ENCODE data around the gene GGN. TPM values are rescaled to one million over a fixed set of nuclear protein-coding genes. Genes with fewer than 3 reads are reported as not detected.

GGN gene
- polyA plus RNA-seq, 5 donors = 0.06 to 0.79 (median 0.51) TPM; not detected in 1

Other genes with a start within 250 kb of the GGN start
- 1 to 10 TPM; 2.0 to 5.3 (median 3.4) TPM for gene DPF1, start 163.8 kb downstream of the GGN start, polyA plus RNA-seq (ENCODE audit: insufficient read depth in 1 of 5, insufficient read length in 5 of 5, low replicate concordance in 1 of 5)
- gene PPP1R14A, start 131.7 kb downstream of the GGN start, polyA plus RNA-seq (ENCODE audit: insufficient read depth in 1 of 5, insufficient read length in 5 of 5, low replicate concordance in 1 of 5) = 10 to 100 TPM; 20.6 to 68.4 (median 29.8) TPM
- gene SPINT2, start 123.5 kb downstream of the GGN start, polyA plus RNA-seq (ENCODE audit: insufficient read depth in 1 of 5, insufficient read length in 5 of 5, low replicate concordance in 1 of 5) = 100 to 1,000 TPM; 188 to 276 (median 227) TPM
- 10 to 100 TPM; 13.1 to 39.2 (median 18.5) TPM for gene C19orf33, start 83.8 kb downstream of the GGN start, polyA plus RNA-seq (ENCODE audit: insufficient read depth in 1 of 5, insufficient read length in 5 of 5, low replicate concordance in 1 of 5)
- 10 to 100 TPM; 24.0 to 49.7 (median 31.4) TPM for gene YIF1B, start 72.1 kb downstream of the GGN start, polyA plus RNA-seq (ENCODE audit: insufficient read depth in 1 of 5, insufficient read length in 5 of 5, low replicate concordance in 1 of 5)
- gene KCNK6, start 68.2 kb downstream of the GGN start, polyA plus RNA-seq (ENCODE audit: insufficient read depth in 1 of 5, insufficient read length in 5 of 5, low replicate concordance in 1 of 5) = 1 to 10 TPM; 3.9 to 5.8 (median 4.3) TPM
- 10 to 100 TPM in 1 of 5 donors, 1 to 10 TPM in 4; 4.9 to 11.7 (median 7.0) TPM for gene CATSPERG, start 52.2 kb downstream of the GGN start, polyA plus RNA-seq (ENCODE audit: insufficient read depth in 1 of 5, insufficient read length in 5 of 5, low replicate concordance in 1 of 5)
- 100 to 1,000 TPM; 116 to 163 (median 134) TPM for gene PSMD8, start 13.5 kb downstream of the GGN start, polyA plus RNA-seq (ENCODE audit: insufficient read depth in 1 of 5, insufficient read length in 5 of 5, low replicate concordance in 1 of 5)
- gene SPRED3, start 663 bp upstream of the GGN start, polyA plus RNA-seq (ENCODE audit: insufficient read depth in 1 of 5, insufficient read length in 5 of 5, low replicate concordance in 1 of 5) = under 1 TPM; 0.19 to 0.67 (median 0.41) TPM
- 10 to 100 TPM; 15.1 to 22.6 (median 19.1) TPM for gene FAM98C, start 15.1 kb upstream of the GGN start, polyA plus RNA-seq (ENCODE audit: insufficient read depth in 1 of 5, insufficient read length in 5 of 5, low replicate concordance in 1 of 5)
- 1 to 10 TPM; 1.7 to 3.4 (median 2.3) TPM for gene RASGRP4, start 38.2 kb upstream of the GGN start, polyA plus RNA-seq (ENCODE audit: insufficient read depth in 1 of 5, insufficient read length in 5 of 5, low replicate concordance in 1 of 5)
- 10 to 100 TPM in 1 of 5 donors, 1 to 10 TPM in 4; 2.0 to 24.3 (median 3.7) TPM for gene RYR1, start 45.7 kb upstream of the GGN start, polyA plus RNA-seq (ENCODE audit: insufficient read depth in 1 of 5, insufficient read length in 5 of 5, low replicate concordance in 1 of 5)
- 1 to 10 TPM; 2.6 to 5.2 (median 4.2) TPM for gene MAP4K1, start 229.9 kb upstream of the GGN start, polyA plus RNA-seq (ENCODE audit: insufficient read depth in 1 of 5, insufficient read length in 5 of 5, low replicate concordance in 1 of 5)
- 100 to 1,000 TPM; 242 to 279 (median 270) TPM for gene EIF3K, start 231.2 kb upstream of the GGN start, polyA plus RNA-seq (ENCODE audit: insufficient read depth in 1 of 5, insufficient read length in 5 of 5, low replicate concordance in 1 of 5)